ENCODE data around the gene PER1. TPM values are rescaled to one million over a fixed set of nuclear protein-coding genes. Genes with fewer than 3 reads are reported as not detected.

Gene PER1
- total and polyA plus RNA-seq, 2 of the 13 experiments (the other 11 are each of a cell fraction or from before 2014, with no cell fraction given): 2.6 to 3.6 TPM

- TF ChIP-seq RXRB (CRISPR knock-in tag; IDR thresholded peaks at IDR 0.05; ENCODE audit: borderline replicate concordance): peak; percentile 54; the same call in 1 of the 2 replicates
- TF ChIP-seq KLF6 (CRISPR knock-in tag; IDR thresholded peaks at IDR 0.05): no peak
- no peak for TF ChIP-seq ATF1 (CRISPR knock-in tag; IDR thresholded peaks at IDR 0.05)
- TF ChIP-seq EHMT2 (IDR thresholded peaks at IDR 0.05; ENCODE audit: borderline replicate concordance, low read depth, low read length): no peak
- TF ChIP-seq SMAD1 (CRISPR knock-in tag; IDR thresholded peaks at IDR 0.05; ENCODE audit: borderline replicate concordance, low read depth): no peak
- TF ChIP-seq, protein P1, sequence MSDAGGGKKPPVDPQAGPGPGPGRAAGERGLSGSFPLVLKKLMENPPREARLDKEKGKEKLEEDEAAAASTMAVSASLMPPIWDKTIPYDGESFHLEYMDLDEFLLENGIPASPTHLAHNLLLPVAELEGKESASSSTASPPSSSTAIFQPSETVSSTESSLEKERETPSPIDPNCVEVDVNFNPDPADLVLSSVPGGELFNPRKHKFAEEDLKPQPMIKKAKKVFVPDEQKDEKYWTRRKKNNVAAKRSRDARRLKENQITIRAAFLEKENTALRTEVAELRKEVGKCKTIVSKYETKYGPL (CRISPR knock-in tag; IDR thresholded peaks at IDR 0.05): no peak
- TF ChIP-seq, protein P2, sequence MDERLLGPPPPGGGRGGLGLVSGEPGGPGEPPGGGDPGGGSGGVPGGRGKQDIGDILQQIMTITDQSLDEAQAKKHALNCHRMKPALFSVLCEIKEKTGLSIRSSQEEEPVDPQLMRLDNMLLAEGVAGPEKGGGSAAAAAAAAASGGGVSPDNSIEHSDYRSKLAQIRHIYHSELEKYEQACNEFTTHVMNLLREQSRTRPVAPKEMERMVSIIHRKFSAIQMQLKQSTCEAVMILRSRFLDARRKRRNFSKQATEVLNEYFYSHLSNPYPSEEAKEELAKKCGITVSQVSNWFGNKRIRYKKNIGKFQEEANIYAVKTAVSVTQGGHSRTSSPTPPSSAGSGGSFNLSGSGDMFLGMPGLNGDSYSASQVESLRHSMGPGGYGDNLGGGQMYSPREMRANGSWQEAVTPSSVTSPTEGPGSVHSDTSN (CRISPR knock-in tag; IDR thresholded peaks at IDR 0.05): no peak
- no peak for TF ChIP-seq CHD2 (IDR thresholded peaks at IDR 0.05; ENCODE audit: low read depth, low read length)
- peak; percentile 67; the same call in 1 of the 2 replicates for TF ChIP-seq ZNF205 (CRISPR knock-in tag; IDR thresholded peaks at IDR 0.05)
- TF ChIP-seq YEATS4 (CRISPR knock-in tag; IDR thresholded peaks at IDR 0.05; ENCODE audit: borderline replicate concordance): no peak
- no peak for TF ChIP-seq ZNF382 (CRISPR knock-in tag; IDR thresholded peaks at IDR 0.05; ENCODE audit: borderline replicate concordance)
- TF ChIP-seq MLXIP (CRISPR knock-in tag; IDR thresholded peaks at IDR 0.05; ENCODE audit: borderline replicate concordance): no peak
- no peak for TF ChIP-seq ATF7-NPFF (CRISPR knock-in tag; IDR thresholded peaks at IDR 0.05; ENCODE audit: low read depth)
- TF ChIP-seq ZNF737 (CRISPR knock-in tag; IDR thresholded peaks at IDR 0.05; ENCODE audit: borderline replicate concordance): no peak
- no peak for TF ChIP-seq ZNF607 (CRISPR knock-in tag; IDR thresholded peaks at IDR 0.05; ENCODE audit: borderline replicate concordance)
- TF ChIP-seq ZNF792 (CRISPR knock-in tag; IDR thresholded peaks at IDR 0.05): peak; percentile 40; the same call in 1 of the 2 replicates
- TF ChIP-seq DRAP1 (CRISPR knock-in tag; IDR thresholded peaks at IDR 0.05): peak; percentile 48; the same call in 1 of the 2 replicates
- TF ChIP-seq DNMT3B (CRISPR knock-in tag; conservative IDR thresholded peaks at IDR 0.05): no peak
- no peak for TF ChIP-seq ZNF543 (CRISPR knock-in tag; IDR thresholded peaks at IDR 0.05)
- TF ChIP-seq HOXA7 (CRISPR knock-in tag; IDR thresholded peaks at IDR 0.05): no peak
- no peak for TF ChIP-seq GZF1 (CRISPR knock-in tag; IDR thresholded peaks at IDR 0.05)
Observed at GRCh38 chr17:8125154-8125946, 26.9 kb downstream of the PER1 start (continued).

Data from HepG2 (cell line).